K562 (cell line): ENCODE measurements around the gene HS3ST4. TPM values are rescaled to one million over a fixed set of nuclear protein-coding genes. Genes with fewer than 3 reads are reported as not detected.

Source experiments
- ATAC-seq: fragments of 200-7000 bp; cut with Tn5 transposase; 3 replicates; pipeline ENCODE4 v1.9.1; 2020; ENCODE audit warnings: moderate library complexity
- BruUV-seq: library from RNA; stranded (reverse); fragments of 400-500 nt; replicated peaks from 2 replicates; lab custom pipeline; 2021; lab: Mats Ljungman, UMichigan
- CTCF ChIA-PET: fragments of 300-600 bp; formaldehyde crosslinking; extraction: SDS; loops from one replicate; lab custom pipeline; 2021; ENCODE audit warnings: low intra/inter-chr PET ratio; lab: Yijun Ruan, JAX
- POLR2A ChIA-PET: fragments of 300-600, 350-650 bp; sonication (Branson Sonifier 250); formaldehyde crosslinking; extraction: SDS; loops from one replicate; lab custom pipeline; 2021; ENCODE audit warnings: antibody characterized with exemption, inconsistent platforms; lab: Yijun Ruan, JAX
- DNase-seq, 4 experiments: peaks; one replicate each; pipeline versions ENCODE4 v3.0.0 to v3.0.0-alpha.2; 2011 to 2018; ENCODE audit warnings: low spot score in 3 of 4, mixed read lengths in 3 of 4; ENCODE audit errors: extremely low read depth in 1 of 4
- FAIRE-seq: peaks from 2 replicates; lab custom pipeline; 2011; peaks lifted over from hg19 to GRCh38; lab: Jason Lieb, UNC
- H2AFZ ChIP-seq: 2 replicates; pipeline ENCODE4 v1.6.0; 2011; ENCODE audit warnings: low read depth, low read length, control low read depth, inconsistent platforms
- H3K27ac ChIP-seq: fragments of 200-600 bp; 3 replicates; pipeline ENCODE4 v1.8.0; 2011; ENCODE audit warnings: low read depth, mild to moderate bottlenecking, control low read depth, inconsistent platforms, low read length, moderate library complexity, mixed read lengths; ENCODE audit errors: extremely low read depth
- H3K27me3 ChIP-seq, 2 experiments: fragments of 300-600 bp in 1 of 2; 2 replicates in 1 of 2; 3 replicates in 1 of 2; pipeline versions ENCODE4 v1.6.0 to v1.8.0; 2011; ENCODE audit warnings: inconsistent platforms in 2 of 2, low read length in 2 of 2, mild to moderate bottlenecking in 1 of 2, mixed read lengths in 1 of 2, moderate library complexity in 1 of 2; ENCODE audit not compliant: control insufficient read depth in 2 of 2, insufficient read depth in 2 of 2
- H3K36me3 ChIP-seq: fragments of 300-600 bp; 3 replicates; pipeline ENCODE4 v1.8.0; 2011; ENCODE audit warnings: mild to moderate bottlenecking, low read length, inconsistent platforms; ENCODE audit not compliant: control insufficient read depth, insufficient read depth
- H3K4me1 ChIP-seq, 2 experiments: fragments of 200-600 bp in 1 of 2; replicated peaks in 1 of 2; 2 replicates in 1 of 2; 3 replicates in 1 of 2; pipeline versions ENCODE4 v1.5.1 to v1.8.0; 2011; ENCODE audit warnings: inconsistent platforms in 2 of 2, low read length in 2 of 2, mild to moderate bottlenecking in 1 of 2, mixed read lengths in 1 of 2, moderate library complexity in 1 of 2; ENCODE audit not compliant: control insufficient read depth in 2 of 2, insufficient read depth in 2 of 2
- H3K4me2 ChIP-seq: 2 replicates; pipeline ENCODE4 v1.6.1; 2011; ENCODE audit warnings: low read length, control low read depth, inconsistent platforms, mixed read lengths; ENCODE audit not compliant: insufficient read depth
- H3K4me3 ChIP-seq: fragments of 200-600 bp; sonication (generic), shearing (Covaris generic); 2 replicates; pipeline ENCODE4 v1.5.1; 2016; ENCODE audit warnings: control low read depth, inconsistent platforms
- H3K79me2 ChIP-seq: fragments of 200-600 bp; 3 replicates; pipeline ENCODE4 v1.8.0; 2011; ENCODE audit warnings: low read length, inconsistent platforms; ENCODE audit not compliant: control insufficient read depth, insufficient read depth
- H3K9ac ChIP-seq, 2 experiments: 2 replicates each; pipeline versions ENCODE4 v1.6.0 to v1.6.1; 2011; ENCODE audit warnings: low read depth in 2 of 2, low read length in 2 of 2, control low read depth in 1 of 2, inconsistent platforms in 1 of 2, mild to moderate bottlenecking in 1 of 2, mixed read lengths in 1 of 2; ENCODE audit not compliant: insufficient read depth in 1 of 2
- H3K9me1 ChIP-seq: one replicate; pipeline ENCODE4 v1.6.0; 2011; ENCODE audit warnings: inconsistent platforms, mild to moderate bottlenecking, low read length, moderate library complexity; ENCODE audit not compliant: control insufficient read depth, insufficient read depth
- H3K9me3 ChIP-seq: replicated peaks from 2 replicates; pipeline ENCODE4 v1.5.1; 2011; ENCODE audit warnings: low read depth, low read length, inconsistent platforms; ENCODE audit not compliant: control insufficient read depth, insufficient read depth
- H4K20me1 ChIP-seq: replicated peaks from 2 replicates; pipeline ENCODE4 v1.6.1; 2011; ENCODE audit warnings: low read length, inconsistent platforms, mixed read lengths; ENCODE audit not compliant: control insufficient read depth, insufficient read depth
- BCLAF1 ChIP-seq, 2 experiments: fragments of 450-650 bp in 1 of 2; IDR thresholded peaks; 2 replicates each; pipeline ENCODE4 v1.6.1; 2011 to 2017; ENCODE audit warnings: low read depth in 2 of 2, antibody characterized with exemption in 1 of 2, borderline replicate concordance in 1 of 2, low read length in 1 of 2, mild to moderate bottlenecking in 1 of 2, mixed read lengths in 1 of 2; ENCODE audit not compliant: control insufficient read depth in 1 of 2
- BRD4 ChIP-seq: fragments of 200-600 bp; sonication (generic); IDR thresholded peaks from 2 replicates; pipeline ENCODE4 v1.6.1; 2017; ENCODE audit warnings: inconsistent platforms
- CBFA2T2 ChIP-seq: fragments of 450-650 bp; conservative IDR thresholded peaks from 2 replicates; pipeline ENCODE4 v1.6.1; 2017; ENCODE audit warnings: mild to moderate bottlenecking
- CEBPB ChIP-seq: fragments of 450-650 bp; IDR thresholded peaks from 2 replicates; pipeline ENCODE4 v1.6.1; 2016; ENCODE audit warnings: missing genetic modification characterization, missing compliant biosample characterization
- CHCHD3 ChIP-seq: fragments of 250-450 bp; sonication (Bioruptor Pico); IDR thresholded peaks from 2 replicates; pipeline ENCODE4 v2.1.2; 2022; ENCODE audit warnings: mild to moderate bottlenecking
- DACH1 ChIP-seq: fragments of 450-650 bp; IDR thresholded peaks from 2 replicates; pipeline ENCODE4 v1.6.1; 2018; ENCODE audit not compliant: partially characterized antibody
- GATAD2B ChIP-seq: fragments of 450-650 bp; IDR thresholded peaks from 2 replicates; pipeline ENCODE4 v1.6.1; 2017; ENCODE audit warnings: mild to moderate bottlenecking, borderline replicate concordance
- GTF2F1 ChIP-seq: IDR thresholded peaks from 2 replicates; pipeline ENCODE4 v1.6.1; 2011; ENCODE audit warnings: low read depth, low read length, improper control_type of control experiment
- PHF8 ChIP-seq: fragments of 200-600 bp; sonication (generic); IDR thresholded peaks from 2 replicates; pipeline ENCODE4 v1.6.1; 2012; ENCODE audit warnings: mixed run types, mild to moderate bottlenecking, inconsistent platforms, low read length, moderate library complexity, borderline replicate concordance
- SAFB ChIP-seq: fragments of 200-400 bp; formaldehyde crosslinking; IDR thresholded peaks from 2 replicates; pipeline ENCODE4 v1.6.1; 2017; ENCODE audit warnings: low read depth, low read length, borderline replicate concordance
- SFPQ ChIP-seq: fragments of 200-400 bp; formaldehyde crosslinking; IDR thresholded peaks from 2 replicates; pipeline ENCODE4 v1.6.1; 2017; ENCODE audit warnings: mild to moderate bottlenecking, low read depth, low read length, moderate library complexity
- SMAD3 ChIP-seq: fragments of 450-650 bp; formaldehyde crosslinking; conservative IDR thresholded peaks from 2 replicates; pipeline ENCODE4 v1.4.0; 2020; ENCODE audit warnings: mild to moderate bottlenecking
- ZEB2 ChIP-seq: fragments of 450-650 bp; IDR thresholded peaks from 2 replicates; pipeline ENCODE4 v1.6.1; 2016
- WGBS: fragments of 100-300 bp; shearing (Covaris generic); methylation state at CpG from one replicate; pipeline ENCODE4 v1.1.6; 2016; ENCODE audit warnings: low coverage, mixed read lengths; ENCODE audit not compliant: insufficient coverage; ENCODE audit errors: missing lambda C conversion rate; 5-methylcytosine and 5-hydroxymethylcytosine counted together
- in situ Hi-C: fragments of 300-500 bp; cut with MboI; formaldehyde crosslinking; loops from 4 replicates; pipeline ENCODE4 v1.15.0; 2018; ENCODE audit warnings: inconsistent platforms, mixed read lengths
- intact Hi-C: fragments of 100-400 bp; cut with micrococcal nuclease; formaldehyde crosslinking; loops from 2 replicates; pipeline ENCODE4 v1.14.2; 2022
- polyA plus RNA-seq, 8 experiments: library from polyadenylated mRNA; depleted of rRNA in 4 of 8; stranded (reverse) in 5 of 8; unstranded in 3 of 8; fragments of >200 nt; fragmentation: Nextera tagmentation in 2 of 8; fragmentation: Illumina TruSeq in 1 of 8; extraction: Ambion mirVana in 2 of 8; extraction: Trizol in 1 of 8; gene quantifications; 2 replicates each; pipeline versions ENCODE4 v1.2.1 to v1.2.3, GENCODE V29; 2011 to 2014; ENCODE audit warnings: inconsistent platforms in 1 of 8, missing spikeins in 1 of 8
- total RNA-seq, 7 experiments: library from RNA; depleted of rRNA in 6 of 7; stranded (reverse); fragments of >200 nt in 6 of 7; fragmentation: Illumina TruSeq in 2 of 7; extraction: Trizol in 2 of 7; gene quantifications; 2 replicates each; pipeline versions ENCODE4 v1.2.1 to v1.2.3, GENCODE V29; 2011 to 2021; ENCODE audit warnings: low replicate concordance in 1 of 7

HS3ST4 gene
- total and polyA plus RNA-seq, 9 of the 15 experiments (the other 6 are each of a cell fraction or from before 2014, with no cell fraction given) = not detected

- DNase-seq (no peak), FAIRE-seq (no peak), ATAC-seq (no peak)
- Histone ChIP-seq H3K27ac (no peak overlapping the region), H3K4me1 (no peaks in the 10 kb centered on the region), H3K9ac (no peak overlapping the region), H3K9me3 (no peaks in the 10 kb centered on the region), H3K4me2 (no peak overlapping the region), H3K4me3 (no peak overlapping the region), H2AFZ (no peak overlapping the region), H3K36me3 (no peaks in the 10 kb centered on the region), H3K9me1 (no peaks in the 10 kb centered on the region), H3K79me2 (no peaks in the 10 kb centered on the region), H3K27me3 (no peaks in the 10 kb centered on the region), H4K20me1 (no peaks in the 10 kb centered on the region)
- in situ Hi-C loops (no loop called here), intact Hi-C loops (no loop called here)
- WGBS = 5% methylated on average over 1 of the region's 1 CpG
- no TSS peak for BruUV-seq
- ChIA-PET POLR2A (interaction anchor here (0.6 kb wide), 2 partner anchors 29 to 759 kb away, joined by 3 read pairs; no protein-coding TSS in a partner anchor), CTCF (no interaction called here)
- TF ChIP-seq ZEB2 (no peak), SAFB (no peak), BCLAF1 (IDR thresholded peaks at IDR 0.05; ENCODE audit: borderline replicate concordance in 1 of 2, control insufficient read depth in 1 of 2, low read depth in 2 of 2, low read length in 1 of 2) (no peak), CEBPB (no peak), CHCHD3 (no peak), CBFA2T2 (no peak), DACH1 (no peak), SMAD3 (CRISPR knock-in tag) (no peak), GATAD2B (no peak), SFPQ (no peak), PHF8 (no peak), BRD4 (no peak), GTF2F1 (no peak)
Measured at GRCh38 chr16:26186091-26186615, 494.4 kb downstream of the HS3ST4 start.
